ENCODE results near the gene SLC8A1.

- TF ChIP-seq CTCF (IDR thresholded peaks at IDR 0.05) (no peak), POLR2A (IDR thresholded peaks at IDR 0.05) (no peak)
Observed at GRCh38 chr2:40085786-40086185, 366.1 kb downstream of the SLC8A1 start.
